ENCODE results near the gene PDZRN4.

DNA sequence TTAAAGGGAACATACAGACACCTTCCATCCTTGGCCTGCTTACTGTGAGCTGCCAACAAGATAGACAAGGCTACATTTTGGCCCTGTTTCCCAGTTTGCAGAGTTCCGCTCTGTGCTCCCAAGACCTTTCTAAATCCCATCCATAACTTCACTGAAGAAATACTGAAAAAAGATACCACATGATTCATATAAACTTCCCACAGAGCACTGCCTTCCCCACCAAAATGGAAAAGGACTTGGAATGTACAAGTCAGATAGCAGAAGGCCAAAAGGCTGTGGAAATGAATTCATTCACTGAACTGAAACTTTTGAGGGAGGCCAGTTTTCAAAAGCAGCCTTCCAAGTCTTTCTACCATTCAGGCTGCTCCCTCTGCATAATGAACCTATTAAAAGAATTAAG is 29.6 kb downstream of the PDZRN4 start:
- TF ChIP-seq, protein P1, sequence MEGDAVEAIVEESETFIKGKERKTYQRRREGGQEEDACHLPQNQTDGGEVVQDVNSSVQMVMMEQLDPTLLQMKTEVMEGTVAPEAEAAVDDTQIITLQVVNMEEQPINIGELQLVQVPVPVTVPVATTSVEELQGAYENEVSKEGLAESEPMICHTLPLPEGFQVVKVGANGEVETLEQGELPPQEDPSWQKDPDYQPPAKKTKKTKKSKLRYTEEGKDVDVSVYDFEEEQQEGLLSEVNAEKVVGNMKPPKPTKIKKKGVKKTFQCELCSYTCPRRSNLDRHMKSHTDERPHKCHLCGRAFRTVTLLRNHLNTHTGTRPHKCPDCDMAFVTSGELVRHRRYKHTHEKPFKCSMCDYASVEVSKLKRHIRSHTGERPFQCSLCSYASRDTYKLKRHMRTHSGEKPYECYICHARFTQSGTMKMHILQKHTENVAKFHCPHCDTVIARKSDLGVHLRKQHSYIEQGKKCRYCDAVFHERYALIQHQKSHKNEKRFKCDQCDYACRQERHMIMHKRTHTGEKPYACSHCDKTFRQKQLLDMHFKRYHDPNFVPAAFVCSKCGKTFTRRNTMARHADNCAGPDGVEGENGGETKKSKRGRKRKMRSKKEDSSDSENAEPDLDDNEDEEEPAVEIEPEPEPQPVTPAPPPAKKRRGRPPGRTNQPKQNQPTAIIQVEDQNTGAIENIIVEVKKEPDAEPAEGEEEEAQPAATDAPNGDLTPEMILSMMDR (IDR thresholded peaks at IDR 0.05): no peak
- no peak for TF ChIP-seq POLR2A (IDR thresholded peaks at IDR 0.05)
